ENCODE measurements around the gene KLHL29.

KLHL29 gene

DNA sequence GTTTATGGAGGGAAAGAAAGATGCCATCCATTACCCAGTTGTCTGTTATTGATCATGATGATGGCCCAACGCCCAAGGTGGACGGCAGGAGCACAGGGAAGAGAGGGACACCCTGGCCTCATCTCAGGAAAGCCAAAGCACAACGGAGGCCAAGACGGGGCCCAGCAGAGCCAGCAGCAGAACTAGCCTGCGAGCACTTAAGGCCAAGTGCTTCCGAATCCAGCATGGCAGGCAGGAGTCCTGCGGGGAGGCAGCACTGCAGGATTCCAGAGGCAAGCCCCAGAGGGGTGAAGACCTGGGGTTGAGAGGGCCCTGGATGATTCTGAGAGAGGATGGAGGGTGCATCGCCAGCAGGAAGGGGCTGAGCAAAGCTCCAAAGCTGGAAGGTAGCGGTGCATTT lies 28.3 kb upstream of the KLHL29 start:
- DNase-seq (ENCODE audit: low read depth), result no peak
- no peak for TF ChIP-seq CTCF (IDR thresholded peaks at IDR 0.05; ENCODE audit: low read length, missing control alignments)
- H3K4me3 ChIP-seq (replicated peaks; ENCODE audit: low read depth, low read length), result no peak overlapping the region

- TF ChIP-seq CTCF (IDR thresholded peaks at IDR 0.05; ENCODE audit: low read length, missing control alignments), result no peak
- no peak for DNase-seq (ENCODE audit: low read depth)
These were observed 25.1 kb upstream of the KLHL29 start for GRCh38 chr2:23359631-23360567.

GRCh38 chr2:23360571-23361125 lies 24.3 kb upstream of the KLHL29 start:
- no peak for DNase-seq (ENCODE audit: low read depth)

More at GRCh38 chr2:23359631-23360567, 25.1 kb upstream of the KLHL29 start:
- no peak overlapping the region for H3K4me3 ChIP-seq (replicated peaks; ENCODE audit: low read depth, low read length)

GRCh38 chr2:23361152-23361551 lies 23.8 kb upstream of the KLHL29 start:
- DNase-seq (ENCODE audit: low read depth), result no peak
- H3K4me3 ChIP-seq (replicated peaks; ENCODE audit: low read depth, low read length), result no peak overlapping the region
- no peak for TF ChIP-seq CTCF (IDR thresholded peaks at IDR 0.05; ENCODE audit: low read length, missing control alignments)

More at GRCh38 chr2:23360571-23361125, 24.3 kb upstream of the KLHL29 start:
- TF ChIP-seq CTCF (IDR thresholded peaks at IDR 0.05; ENCODE audit: low read length, missing control alignments), result no peak
- no peak overlapping the region for H3K4me3 ChIP-seq (replicated peaks; ENCODE audit: low read depth, low read length)

DNA sequence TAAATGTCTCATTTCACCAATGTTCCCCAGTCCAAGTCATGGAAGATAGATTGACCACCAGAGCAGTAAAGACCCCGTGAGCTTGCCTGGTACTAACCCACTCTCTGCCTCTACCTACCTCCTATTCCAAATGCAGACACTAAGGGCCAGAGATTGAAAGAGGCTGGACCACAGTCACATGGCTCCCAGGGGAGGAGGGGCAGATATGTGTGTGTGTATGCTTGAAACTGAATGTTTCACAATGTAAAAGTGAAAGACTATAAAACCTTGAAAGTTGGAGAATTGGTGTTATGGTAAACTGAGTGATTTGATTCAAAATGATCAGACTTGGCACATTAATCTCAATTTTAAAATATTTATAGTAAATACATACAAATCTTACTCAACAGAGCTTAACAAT lies 21.7 kb upstream of the KLHL29 start:
- TF ChIP-seq CTCF (IDR thresholded peaks at IDR 0.05; ENCODE audit: low read length, missing control alignments), result no peak
- no peak for DNase-seq (ENCODE audit: low read depth)
- H3K4me3 ChIP-seq (replicated peaks; ENCODE audit: low read depth, low read length), result no peak overlapping the region

DNA sequence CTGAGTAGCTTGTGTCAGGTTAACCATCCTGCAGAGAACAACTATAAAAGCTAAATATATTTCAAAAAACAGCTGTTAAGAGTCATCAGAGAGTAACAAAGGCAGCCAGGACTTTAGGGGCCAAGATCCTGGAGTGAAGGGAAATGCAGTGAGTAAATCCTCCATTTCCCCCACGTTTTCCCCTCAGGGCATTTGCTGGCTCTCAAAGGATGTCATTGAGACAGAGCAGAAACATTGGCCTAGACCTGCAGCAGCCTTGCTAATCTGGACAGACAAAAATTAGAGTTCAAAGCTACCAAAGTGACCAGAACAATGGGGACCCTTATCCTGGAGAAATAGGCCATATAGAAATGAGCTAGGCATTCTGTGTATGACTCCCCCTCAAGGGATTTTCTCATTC lies 21.1 kb upstream of the KLHL29 start:
- no peak overlapping the region for H3K4me3 ChIP-seq (replicated peaks; ENCODE audit: low read depth, low read length)
- TF ChIP-seq CTCF (IDR thresholded peaks at IDR 0.05; ENCODE audit: low read length, missing control alignments), result no peak
- no peak for DNase-seq (ENCODE audit: low read depth)

Measured in fibroblast of pulmonary artery (primary cell).